Activated T-cell treated with anti-CD3 and anti-CD28 coated beads, Interleukin-2, amount 50 U/mL, for 1 hour (primary cell): ENCODE data around the gene RFPL2.
"Not testable (repeated sequence)": the region's sequence is repeated elsewhere in the genome, so short reads cannot be mapped to it uniquely, and the experiment has no call there.

ENCODE experiments used
- DNase-seq: peaks from one replicate; pipeline ENCODE4 v3.0.0-alpha.2; 2020

RFPL2 gene

GRCh38 chr22:32205974-32206773 is 1.3 kb upstream of the RFPL2 start:
- DNase-seq, result no peak

DNA sequence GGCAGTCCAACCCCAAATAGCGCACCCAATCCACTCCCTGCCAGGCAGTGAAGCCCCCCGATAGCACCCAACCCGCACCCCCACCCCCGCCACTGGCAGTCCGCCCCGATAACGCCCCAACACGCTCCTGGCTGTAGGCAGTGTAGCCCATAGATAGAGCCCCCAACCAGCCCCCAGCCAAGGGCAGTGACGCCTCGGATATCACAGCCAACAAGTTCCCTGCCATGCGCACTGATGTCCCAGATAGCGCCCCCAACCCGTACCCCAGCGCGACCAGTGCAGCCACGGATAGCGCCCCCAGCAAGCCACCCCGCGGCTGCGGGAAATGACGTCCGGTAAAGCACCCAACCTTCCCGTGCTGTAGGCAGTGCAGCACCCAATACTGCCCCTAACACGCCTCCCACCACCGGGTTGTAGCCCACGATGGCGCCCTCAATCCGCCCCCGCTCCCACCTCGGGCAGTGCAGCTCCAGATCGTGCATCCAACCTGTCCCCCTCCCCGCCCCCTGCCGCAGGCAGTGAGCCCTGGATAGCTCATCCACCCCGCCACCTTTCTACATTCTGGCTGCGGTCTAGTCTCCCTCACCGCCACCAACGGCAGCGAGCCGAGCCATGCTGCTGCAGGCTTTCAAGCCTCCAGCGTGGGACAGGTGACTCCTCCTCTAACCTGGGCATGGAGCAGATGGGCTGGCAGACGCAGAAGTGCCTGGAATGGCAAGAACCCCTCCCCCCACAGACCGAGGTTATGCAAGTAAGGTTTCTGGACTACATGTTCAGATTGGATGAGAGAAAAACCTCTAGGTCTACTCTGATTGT is 625 bp downstream of the RFPL2 start:
- DNase-seq, result no peak

DNA sequence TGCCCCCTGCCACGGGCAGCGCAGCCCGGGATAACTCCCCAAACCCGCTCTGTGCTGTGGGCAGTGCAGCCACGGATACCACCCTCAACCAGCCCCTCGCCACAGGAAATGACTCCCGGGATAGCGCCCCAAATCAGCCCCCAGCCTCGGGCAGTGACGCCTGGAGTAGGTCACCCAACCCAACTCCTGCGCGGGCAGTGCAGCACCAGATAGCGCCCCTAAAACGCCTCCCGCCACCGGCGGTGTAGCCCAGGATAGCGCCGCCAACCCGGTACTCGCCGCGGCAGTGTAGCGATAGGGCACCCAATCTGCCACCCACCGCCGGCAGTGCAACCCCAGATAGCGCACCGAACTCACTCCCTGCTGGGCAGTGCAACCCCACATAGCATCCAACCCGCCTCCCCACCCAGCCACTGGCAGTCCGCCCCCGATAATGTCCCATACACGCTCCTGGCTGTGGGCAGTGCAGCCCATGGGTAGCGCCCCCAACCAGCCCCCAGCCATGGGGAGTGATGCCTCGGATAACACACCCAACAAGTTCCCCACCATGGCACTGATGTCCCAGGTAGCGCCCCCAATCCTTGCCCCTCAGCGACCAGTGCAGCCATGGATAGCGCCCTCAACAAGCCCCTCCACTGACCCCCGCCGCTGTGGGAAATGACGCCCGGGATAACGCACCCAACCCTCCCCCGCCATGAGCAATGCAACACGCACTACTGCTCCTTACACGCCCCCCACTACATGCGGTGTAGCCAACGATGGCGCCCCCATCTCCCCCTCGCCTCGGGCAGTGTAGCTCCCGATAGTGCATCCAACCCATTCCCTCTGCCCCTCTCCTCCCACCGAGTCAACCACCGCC is 1.5 kb downstream of the RFPL2 start:
- no peak for DNase-seq

- DNase-seq, result no peak
These were observed 2.2 kb downstream of the RFPL2 start for GRCh38 chr22:32202539-32203180.

DNA sequence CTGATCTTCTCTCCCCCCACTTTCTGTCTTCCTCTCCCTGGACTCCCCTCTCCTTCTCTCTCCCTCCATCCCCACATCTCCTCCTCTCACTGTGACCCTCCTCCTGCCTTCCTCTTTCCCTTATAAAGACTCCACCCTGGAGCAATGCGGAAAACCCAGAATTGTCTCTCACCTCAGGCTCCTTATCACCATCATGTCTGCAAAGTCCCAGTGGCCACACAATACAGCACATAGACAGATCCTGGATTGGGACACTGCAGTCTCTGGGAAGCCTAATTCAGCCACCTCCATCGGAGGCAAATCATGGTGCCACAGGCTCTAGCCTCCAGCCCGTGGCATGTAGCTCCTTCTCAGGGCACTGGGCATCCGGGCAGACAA is 2.7 kb downstream of the RFPL2 start:
- DNase-seq, result no peak

- DNase-seq, result no peak
These were observed 4.1 kb downstream of the RFPL2 start for GRCh38 chr22:32200752-32201151.

GRCh38 chr22:32199961-32200360 is 4.9 kb downstream of the RFPL2 start:
- no peak for DNase-seq

DNA sequence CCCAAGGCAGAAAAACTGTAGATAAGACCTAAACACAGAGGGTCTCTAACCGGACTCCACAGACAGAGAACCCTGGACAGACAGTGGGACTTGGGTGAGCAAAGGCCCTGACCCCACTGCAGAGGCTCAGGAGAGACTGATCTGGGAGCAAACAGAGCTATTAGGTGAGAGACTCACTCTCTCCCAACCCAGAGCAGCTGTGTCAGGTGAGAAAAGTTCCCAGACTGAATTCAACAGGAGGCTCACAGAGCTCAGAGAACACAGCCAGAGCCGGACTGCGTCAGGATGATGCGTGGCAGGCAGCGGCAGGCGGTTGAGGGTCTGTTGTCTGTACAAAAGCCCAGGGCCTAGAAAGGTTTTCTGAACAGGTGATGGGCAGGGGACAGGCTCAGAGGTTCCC is 5.5 kb downstream of the RFPL2 start:
- no peak for DNase-seq

DNA sequence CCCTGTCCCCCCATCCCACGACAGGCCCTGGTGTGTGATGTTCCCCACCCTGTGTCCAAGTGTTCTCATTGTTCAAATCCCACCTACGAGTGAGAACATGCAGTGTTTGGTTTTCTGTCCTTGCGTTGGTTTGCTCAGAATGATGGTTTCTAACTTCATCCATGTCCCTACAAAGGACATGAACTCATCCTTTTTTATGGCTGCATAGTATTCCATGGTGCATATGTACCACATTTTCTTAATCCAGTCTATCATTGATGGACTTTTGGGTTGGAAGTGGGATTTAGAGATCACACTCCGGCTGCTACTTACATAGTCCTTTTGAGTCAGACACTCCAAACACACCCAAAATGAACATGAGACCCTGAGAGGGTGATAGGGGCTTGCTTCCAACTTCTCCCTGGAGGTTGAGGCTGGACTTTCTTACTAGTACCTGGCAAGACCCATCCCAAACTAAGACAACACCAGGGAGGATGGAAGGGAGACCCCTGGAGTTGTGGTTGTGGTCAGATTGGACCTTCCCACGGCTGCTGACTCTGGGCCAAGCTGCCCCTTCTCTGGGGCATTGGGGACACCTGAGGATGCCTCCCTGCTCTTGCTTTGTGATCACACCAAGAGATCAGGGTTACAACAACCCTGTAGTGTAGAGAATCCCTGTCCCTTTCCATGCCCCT is 7.2 kb downstream of the RFPL2 start:
- DNase-seq, result not testable (repeated sequence)

- DNase-seq, result not testable (repeated sequence)
These were observed 9.0 kb downstream of the RFPL2 start for GRCh38 chr22:32195900-32196299.

GRCh38 chr22:32193346-32193745 is 11.5 kb downstream of the RFPL2 start:
- DNase-seq, result not testable (repeated sequence)

DNA sequence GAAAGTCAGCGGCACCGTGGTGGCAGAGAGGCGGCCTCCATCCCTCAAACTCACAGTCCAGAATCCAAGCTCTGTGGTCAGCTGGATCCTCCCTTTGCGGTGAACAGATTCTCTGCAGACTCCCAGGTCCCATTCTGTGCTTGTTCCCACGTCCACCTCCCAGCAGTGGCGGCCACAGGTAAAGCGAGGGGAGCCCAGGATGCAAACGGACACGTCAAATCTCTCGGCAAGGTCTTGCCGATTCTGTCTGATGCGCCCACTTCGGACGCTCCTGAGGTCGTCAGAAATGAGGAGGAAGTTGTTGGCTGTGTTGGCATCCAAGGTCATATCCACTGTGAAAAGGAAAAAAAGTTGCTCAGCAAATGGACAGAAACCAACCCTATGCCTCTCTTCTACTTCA is 13.9 kb downstream of the RFPL2 start:
- DNase-seq, result not testable (repeated sequence)

- no peak for DNase-seq
These were observed 19.1 kb downstream of the RFPL2 start for GRCh38 chr22:32185821-32186220.

DNA sequence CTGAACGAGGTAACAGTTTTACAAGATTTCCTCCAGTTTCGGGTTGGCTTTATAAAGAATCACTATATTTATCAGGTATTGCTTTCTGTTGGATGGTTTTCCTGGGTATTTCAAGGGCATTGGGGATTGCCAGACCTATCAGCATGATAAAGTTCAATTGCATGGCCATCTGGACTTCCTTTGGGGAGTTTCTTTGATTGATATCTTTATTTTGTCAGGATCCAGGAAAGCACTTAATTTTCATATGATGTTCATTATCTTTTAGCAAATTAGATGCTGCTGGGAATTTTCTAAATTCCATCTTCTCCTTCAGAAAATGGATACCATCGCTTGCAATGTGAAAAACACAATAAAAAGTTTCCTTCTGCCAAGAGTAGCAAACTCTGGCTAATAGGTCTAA is 21.2 kb downstream of the RFPL2 start:
- DNase-seq, result no peak

DNA sequence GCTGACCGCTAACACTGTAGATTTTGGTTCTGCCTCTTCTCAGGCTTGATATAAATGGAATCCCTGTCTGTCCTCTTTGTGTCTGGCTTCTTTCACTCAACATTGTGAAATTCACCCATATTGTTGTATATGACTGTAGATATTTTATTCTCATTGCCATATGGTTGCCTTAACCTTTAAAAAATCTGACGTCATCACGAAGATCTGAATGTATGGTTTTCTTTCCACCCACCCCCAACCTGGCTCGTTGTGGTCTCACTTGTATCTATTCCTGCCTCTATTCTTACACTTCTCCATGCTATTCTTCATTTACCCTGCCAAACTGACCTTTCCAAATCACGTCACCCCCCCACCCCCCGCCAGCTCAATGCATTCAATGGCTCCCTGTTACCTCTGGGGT is 23.8 kb downstream of the RFPL2 start:
- DNase-seq, result no peak

DNA sequence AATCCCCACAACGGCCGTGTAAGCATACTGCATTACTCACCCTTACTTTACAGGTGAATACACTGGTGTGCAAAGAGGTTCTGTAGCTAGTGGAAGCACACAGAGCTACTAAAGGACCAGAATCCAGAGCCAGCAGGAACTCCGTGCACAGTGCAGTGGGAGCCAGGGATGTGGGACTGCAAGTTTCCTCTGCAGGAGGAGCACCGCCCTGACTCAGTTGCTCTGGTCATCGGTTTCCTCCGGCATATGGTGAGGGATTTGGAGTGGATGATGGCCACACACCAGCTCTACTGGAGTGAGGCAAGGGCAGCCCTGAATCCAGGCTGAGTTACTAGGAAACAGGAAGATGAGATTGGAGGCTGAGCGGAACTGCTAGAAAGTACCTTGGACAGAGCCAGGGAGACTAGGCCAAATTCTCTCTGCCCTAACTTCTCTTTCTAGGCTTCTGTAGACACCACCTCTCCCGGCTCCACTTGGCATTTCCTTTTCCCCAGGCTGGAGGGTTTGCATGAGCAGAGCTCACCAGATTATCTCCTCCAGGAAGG is 27.6 kb downstream of the RFPL2 start:
- no peak for DNase-seq

DNA sequence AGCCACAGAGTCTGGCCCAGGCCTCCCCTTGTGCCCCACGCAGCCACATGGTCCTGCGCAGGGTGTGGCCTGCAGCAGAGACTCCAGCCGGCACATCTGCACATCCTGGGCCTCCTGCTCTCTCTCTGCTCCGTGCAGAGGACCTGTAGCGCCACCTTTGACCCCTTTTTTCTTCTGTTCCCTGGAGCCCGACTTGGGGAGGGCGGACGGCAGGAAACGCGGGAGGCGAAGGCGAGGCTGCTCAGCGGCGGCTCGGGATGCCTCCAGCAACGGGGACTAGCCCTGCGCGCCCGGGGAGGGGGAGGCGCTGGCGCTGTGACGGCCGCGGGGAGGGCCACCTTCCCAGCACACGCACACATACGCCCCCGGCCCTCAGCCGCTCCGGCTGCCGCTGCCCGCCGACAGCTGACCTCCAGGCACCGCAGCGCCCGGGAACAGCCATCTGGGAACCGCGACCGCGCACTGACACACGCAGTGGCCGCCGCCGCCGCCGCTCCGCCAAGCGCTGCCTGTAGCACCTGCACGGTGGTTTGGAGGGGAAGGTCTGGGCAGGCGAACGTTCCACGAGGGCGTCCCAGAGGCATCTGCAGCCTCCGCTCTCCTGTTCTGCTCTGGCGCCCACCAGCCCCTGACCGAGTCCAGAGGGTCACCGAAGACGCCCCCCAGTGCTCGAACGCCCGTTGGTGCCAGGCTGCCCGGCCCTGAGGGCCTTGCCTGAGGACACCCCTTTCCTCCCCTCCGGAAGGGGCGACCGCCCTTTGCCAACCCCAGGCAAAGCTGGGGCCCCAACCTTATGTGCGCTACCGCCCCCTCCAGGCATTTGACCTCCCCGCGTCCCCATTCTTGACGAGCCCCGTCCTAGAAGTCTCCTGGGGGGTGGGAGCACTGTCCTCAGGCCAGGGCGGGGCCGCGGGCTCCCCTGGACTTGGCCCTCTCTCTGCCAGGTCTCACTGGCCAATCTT is 28.9 kb downstream of the RFPL2 start:
- DNase-seq, result no peak

DNA sequence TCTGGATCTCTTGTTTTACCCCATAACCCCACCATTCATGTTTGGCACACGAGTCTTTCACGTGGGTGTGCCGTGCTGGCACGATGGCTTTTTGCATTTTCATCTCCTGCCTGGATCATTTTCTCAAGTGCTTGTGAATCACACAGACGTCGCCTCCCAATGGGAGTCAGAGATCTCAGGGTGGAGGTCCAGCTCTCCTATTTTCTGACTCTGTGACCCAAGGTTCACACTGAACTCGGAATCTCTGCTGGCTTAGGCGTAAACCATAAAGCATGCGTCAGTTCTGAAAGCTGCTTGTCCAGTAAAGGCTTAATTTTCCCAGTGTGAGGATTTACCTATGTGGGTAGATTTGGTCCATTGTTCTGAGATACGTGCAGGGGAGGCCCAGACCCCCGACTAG is 29.8 kb downstream of the RFPL2 start:
- no peak for DNase-seq

DNA sequence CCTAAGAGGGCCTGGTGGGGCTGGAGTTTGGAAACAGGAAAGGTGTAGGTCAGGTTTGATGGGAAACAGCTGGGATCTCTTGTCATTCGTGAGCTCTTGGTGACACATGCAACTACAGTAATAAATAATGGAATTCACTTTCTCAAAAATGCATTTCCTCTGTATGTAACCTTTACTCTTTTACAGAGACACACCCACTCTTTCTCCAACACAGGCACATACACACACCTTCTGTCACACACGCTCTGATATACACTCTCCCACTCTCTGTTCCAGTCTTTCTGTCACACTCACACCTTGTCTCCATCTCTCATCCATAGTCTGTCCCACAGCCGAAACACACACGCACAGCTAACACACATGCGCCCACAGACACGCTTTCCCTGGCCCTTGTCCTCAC is 39.2 kb downstream of the RFPL2 start:
- no peak for DNase-seq

DNA sequence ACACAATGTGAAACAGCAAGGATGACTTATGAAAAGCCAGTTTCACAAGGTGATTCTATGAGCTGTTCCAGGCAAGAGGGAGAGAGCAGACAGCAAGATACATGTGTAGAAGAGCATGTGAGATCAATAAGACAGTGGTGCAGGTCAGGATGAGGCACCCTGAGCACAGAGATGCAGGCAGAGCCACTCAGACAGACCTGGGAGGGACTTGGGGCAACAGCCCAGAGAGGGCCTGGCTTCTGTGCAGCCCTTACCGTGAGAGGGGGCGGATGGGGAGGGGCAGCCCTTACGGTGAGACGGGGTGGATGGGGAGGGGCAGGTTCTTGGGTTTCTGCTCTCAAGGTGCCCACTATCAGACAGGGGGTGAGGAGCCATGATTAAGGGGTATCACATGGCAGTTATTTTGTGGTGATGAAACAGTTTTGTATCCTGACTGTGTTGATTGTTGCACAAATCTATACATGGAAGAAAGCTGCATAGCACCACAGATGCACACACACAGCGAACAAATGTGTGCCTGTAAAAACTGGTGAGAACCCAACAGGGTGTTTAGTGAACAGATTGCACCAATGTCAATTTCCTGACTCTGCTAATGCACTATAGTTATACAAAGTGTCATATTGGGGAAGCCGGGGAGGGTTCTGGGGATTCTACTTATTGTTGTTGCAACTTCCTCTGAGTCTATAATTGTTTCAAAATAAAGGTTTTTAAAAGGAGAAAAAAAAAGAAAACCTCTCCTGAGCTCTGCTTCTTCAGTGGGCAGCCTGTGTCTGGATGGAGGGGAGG is 40.6 kb downstream of the RFPL2 start:
- no peak for DNase-seq
